ENCODE data around the gene BLID.

BLID gene

GRCh38 chr11:122138744-122139594 is 23.0 kb upstream of the BLID start:
- no peak for DNase-seq

- DNase-seq: no peak
Measured at GRCh38 chr11:122137078-122137793, 21.2 kb upstream of the BLID start.

DNA sequence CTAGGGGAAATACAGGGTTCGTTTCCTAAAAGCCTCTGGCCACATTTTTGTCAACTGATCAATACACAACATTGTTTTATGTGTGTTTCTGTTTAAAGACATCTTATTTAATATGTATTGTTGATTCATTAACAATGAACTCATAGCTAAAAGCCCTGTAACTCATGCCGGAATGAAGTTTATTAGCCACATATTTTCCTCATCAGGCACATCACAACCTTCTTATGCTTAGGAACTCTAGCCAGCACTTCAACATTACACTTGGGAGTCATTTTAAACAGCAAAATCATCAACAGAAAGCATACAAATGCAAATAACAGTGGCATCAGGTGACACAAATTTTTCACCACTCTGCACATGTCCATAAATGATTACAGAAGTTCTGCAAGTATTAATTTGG is 15.1 kb upstream of the BLID start:
- no peak for DNase-seq

DNA sequence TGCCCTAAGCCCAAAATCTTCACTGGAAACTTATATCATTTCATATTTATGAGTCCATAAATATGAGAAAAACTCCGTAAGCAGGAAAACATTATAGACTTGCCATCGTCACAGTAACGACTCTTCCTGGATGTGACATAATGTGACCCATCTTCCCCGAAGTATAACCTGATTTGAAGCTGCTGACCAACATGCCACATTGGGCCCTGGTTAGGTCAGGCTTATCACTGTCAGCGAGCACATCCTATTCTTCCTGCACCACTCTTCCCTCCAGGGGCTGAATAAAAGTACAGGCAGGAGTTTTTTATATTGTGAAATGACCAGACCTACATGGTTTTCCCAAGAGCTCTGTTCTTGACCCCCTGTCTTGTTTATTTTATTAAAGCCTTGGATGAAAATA is 12.1 kb upstream of the BLID start:
- DNase-seq: no peak

DNA sequence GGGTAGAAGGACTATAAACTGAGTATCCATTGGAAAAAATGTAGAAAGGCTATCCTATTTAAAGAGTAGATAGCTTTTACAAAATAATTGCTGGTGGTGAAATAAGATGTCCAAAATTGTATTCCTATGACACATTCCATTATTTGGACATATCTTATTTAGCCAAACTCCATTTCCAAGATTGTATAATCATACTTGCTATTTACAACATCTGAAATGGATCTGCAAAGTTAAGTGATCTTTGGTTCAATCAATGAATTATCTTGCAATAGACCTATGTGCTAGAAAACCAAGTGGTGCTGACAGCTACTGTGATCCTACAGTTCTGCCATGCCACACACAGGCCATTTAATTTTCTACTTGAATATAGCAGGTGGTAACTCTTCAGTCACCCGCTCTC is 11.0 kb upstream of the BLID start:
- no peak for DNase-seq

DNA sequence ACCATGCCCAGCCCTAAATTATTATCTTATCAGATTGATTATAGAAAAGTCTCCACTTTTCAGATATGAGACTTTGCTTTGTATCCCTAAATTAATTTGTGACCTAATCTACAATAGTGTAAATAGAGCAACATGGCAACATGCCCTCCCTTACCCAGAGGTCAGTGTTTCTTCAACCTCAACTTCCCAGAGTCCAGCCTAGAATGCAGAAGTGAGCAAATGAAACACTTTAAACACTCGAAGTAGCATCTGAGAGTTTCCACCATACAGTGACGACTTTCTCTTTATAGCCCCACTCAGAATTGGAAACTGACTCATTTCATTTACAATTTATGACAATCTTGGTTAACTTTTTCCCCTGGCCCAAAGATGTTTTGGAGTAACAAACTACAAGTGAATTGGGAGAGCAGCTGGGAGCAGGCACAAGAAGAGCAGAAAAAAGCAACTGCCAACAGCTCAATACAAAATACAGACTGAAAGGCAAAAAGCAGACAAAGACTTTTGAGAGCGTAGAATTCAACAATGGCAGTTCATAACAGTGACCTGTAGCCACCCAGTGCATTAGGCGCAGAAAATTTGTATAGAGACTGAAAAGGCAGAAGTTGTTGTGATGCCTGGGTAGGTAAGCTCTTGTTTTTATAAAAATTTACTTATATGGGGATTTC is 10.1 kb upstream of the BLID start:
- no peak for DNase-seq

- DNase-seq: no peak
Measured at GRCh38 chr11:122123263-122123929, 7.4 kb upstream of the BLID start.

- no peak for DNase-seq
Measured at GRCh38 chr11:122122179-122122578, 6.2 kb upstream of the BLID start.

DNA sequence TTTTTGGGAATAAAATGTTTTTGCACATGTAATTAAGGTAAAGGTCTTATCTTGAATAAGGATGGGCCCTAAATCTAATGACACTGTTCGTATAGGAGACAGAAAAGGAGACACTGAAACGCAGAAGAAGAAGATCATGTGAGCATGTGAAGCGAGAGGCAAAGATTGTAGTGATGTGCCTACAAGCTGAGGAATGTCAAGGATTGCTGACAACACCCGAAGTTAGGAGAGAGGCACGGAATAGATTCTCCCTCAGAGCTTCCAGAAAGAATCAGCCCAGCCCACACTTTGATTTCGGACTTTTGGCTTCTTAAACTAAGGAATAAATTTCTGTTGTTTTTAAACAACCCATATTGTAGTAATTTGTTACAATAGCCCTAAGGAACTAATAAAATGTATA is 4.1 kb upstream of the BLID start:
- DNase-seq: no peak

DNA sequence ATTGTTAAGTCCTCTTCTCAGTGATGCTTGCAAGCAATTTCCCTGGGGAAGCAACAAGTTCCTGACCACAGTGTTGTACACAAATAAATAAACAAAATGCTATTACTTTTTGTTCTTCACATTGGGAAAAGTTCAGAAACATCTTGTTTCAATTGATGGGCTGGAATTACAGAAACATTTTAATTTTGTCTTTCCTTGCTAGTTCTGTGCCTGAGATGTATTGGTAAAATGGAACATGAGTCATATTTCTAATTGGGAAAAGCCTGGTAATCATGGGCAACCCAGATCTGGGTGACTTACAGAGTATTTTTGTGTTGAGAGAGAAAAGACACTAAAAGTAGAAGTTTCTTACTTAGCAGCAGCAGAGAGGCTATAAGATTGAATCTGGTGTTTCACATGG is 576 bp upstream of the BLID start:
- no peak for DNase-seq

- no peak for DNase-seq
Measured at GRCh38 chr11:122114976-122115375, 1.0 kb downstream of the BLID start.

DNA sequence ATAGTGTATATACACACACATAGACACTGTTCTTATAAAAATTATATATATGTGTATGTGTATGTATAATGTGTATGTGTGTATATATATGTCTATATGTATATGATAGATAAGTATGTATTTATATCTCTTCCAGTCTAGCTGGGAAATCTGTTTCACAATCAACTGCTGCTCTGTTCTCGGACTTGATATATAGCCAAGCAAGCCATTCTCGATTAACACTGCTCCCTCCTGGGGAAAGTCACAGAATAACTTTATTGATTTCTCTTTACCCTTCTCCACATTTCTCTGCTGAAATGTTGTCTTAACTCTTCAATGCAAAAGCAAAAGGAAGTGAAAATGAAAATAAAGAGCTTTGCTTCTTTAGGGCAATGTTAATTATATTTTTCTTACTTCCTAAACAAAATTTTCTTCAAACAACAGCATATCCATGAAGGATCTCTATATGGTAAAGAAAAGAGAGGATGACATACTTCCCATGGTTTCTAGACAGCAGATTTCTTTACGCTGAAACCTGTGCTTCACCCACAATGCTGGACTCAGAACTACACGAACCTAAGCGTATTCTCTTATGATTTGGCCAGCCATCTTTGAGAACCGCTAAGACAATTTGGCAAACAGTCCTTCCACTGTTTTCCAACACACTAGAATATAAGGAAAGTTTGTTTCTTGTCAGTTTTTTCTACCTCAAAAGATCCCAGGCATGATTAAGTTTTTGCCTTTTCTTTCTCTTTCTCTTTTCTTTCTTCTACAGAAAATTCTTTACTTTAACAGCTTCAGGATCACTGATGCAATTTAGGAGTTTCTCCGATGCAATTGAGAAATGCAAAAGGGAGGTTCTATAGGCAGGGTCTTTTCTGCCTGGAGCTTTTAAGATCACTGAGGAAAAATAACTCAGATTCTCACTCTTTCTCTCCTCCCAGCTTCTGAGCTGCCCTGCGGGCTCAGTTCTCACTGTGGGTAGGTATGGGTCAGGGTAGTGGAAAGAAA is 1.9 kb downstream of the BLID start:
- DNase-seq: no peak

- DNase-seq: no peak
Measured at GRCh38 chr11:122112470-122113365, 3.3 kb downstream of the BLID start.

DNA sequence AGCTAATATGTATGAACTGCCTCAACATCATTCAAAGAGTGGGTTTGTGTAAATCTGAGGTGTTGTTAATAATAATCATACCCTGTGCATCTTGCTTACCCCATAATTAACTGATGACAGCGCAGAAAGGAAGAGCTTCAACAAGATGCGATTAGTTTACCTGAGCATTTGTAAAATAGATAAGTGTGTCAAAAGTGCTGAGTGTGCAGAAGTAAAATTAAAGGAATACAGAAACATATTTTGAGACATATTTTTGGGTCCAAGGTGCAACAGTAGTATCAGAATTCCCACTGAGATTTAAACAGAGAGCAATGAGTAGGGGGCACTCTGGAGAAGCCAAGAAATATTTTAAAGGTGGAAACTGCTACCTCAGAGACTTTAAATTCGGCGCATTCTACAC is 6.1 kb downstream of the BLID start:
- no peak for DNase-seq

DNA sequence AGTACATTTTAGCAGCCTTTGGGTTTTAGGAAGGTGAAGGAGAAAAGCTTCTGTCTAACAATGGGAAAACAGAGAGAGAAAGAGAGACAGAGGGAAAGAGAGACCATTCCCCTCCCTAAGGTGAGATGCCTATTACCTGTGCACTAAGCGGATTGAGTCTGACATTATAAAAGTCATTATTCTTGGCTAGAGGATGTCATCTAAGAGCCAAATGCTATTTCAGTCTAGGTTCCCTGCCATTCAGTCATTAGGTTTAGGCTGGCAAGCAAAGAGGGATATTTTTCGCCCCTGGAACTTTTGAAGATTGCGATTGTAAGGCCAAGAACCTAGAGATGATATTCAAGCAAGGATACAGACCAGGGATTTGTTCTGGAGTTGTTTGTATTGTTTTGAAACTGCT is 7.2 kb downstream of the BLID start:
- no peak for DNase-seq

- no peak for DNase-seq
Measured at GRCh38 chr11:122108192-122108799, 7.7 kb downstream of the BLID start.

- no peak for DNase-seq
Measured at GRCh38 chr11:122107566-122107965, 8.4 kb downstream of the BLID start.

- no peak for DNase-seq
Measured at GRCh38 chr11:122107045-122107444, 9.0 kb downstream of the BLID start.

GRCh38 chr11:122105044-122105758 is 10.8 kb downstream of the BLID start:
- no peak for DNase-seq

DNA sequence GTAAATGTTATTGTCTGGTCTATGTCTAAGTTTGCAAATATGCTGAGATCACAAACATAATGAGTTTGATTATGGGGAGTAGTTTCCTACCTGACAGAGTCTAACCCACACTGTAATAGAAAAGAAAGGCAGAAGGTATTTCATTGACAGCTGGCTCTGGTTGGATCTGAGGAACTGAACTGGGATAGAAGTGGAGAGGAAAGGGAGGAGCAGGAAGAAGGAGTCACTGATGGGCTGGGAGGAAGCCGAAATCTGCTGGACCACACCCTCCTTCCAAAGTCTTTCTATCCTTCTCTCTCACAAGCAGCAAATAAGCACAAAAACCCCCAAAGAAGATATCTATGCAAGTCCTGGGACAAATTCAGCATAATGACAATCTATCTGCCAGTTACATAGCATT is 11.7 kb downstream of the BLID start:
- no peak for DNase-seq

All from T-helper 9 cell (primary cell).